Activated CD4-positive, CD25-positive, alpha-beta regulatory T cell treated with anti-CD3 and anti-CD28 coated beads, Interleukin-2, amount 50 U/mL, for 72 hours (primary cell): ENCODE results near the gene STX1B.
"Not testable (repeated sequence)": the region's sequence is repeated elsewhere in the genome, so short reads cannot be mapped to it uniquely, and the experiment has no call there.

ENCODE experiments used
- DNase-seq: peaks from one replicate; pipeline ENCODE4 v3.0.0; 2021

Gene STX1B

DNA sequence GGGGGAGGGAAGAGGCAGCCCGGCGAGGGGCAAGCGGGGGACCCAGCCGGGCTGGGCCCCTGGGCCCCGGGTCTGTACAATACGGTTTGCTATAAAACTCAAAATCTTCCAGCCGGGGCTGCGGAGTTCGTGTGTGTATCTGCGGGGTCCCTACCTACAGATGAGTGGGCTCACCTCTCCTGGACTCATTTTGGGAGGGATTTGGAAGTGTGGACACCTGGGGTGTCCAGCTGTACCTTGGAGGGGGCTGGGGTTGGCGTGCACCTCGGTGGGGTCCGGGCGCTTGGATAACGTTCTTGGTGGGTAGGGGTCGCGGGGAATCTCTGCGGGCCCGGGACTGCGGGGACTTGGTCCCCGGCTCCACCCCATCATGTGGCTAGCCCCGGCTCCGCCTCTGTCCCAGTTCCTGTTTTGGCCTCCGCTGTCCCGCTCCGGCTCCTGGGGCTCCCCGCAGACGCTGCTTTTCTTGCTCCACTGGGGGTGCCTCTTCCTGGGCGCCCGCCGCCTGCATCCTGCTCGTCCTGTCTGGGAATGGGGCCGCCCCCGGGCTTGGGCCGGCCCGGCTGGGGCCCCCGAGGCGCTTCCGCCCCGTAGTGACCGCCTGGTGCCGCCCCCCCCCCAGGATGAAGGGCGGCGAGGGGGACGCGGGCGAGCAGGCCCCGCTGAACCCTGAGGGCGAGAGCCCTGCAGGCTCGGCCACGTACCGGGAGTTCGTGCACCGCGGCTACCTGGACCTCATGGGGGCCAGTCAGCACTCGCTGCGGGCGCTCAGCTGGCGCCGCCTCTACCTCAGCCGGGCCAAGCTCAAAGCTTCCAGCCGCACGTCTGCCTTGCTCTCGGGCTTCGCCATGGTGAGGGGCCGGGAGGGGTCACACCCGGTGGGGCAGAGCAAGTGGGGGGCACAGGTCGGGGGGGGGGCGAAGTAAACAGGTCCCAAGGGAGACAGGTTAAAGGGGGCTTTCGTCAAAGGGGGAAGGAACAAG is 61.5 kb downstream of the STX1B start, which contains the start of gene ORAI3:
Gene ORAI3, plus strand, starts transcription at position 402 of the 983 bp plus-strand sequence. Its CDS starts 222 bp downstream, at position 624.
- peak; percentile 59 for DNase-seq

DNA sequence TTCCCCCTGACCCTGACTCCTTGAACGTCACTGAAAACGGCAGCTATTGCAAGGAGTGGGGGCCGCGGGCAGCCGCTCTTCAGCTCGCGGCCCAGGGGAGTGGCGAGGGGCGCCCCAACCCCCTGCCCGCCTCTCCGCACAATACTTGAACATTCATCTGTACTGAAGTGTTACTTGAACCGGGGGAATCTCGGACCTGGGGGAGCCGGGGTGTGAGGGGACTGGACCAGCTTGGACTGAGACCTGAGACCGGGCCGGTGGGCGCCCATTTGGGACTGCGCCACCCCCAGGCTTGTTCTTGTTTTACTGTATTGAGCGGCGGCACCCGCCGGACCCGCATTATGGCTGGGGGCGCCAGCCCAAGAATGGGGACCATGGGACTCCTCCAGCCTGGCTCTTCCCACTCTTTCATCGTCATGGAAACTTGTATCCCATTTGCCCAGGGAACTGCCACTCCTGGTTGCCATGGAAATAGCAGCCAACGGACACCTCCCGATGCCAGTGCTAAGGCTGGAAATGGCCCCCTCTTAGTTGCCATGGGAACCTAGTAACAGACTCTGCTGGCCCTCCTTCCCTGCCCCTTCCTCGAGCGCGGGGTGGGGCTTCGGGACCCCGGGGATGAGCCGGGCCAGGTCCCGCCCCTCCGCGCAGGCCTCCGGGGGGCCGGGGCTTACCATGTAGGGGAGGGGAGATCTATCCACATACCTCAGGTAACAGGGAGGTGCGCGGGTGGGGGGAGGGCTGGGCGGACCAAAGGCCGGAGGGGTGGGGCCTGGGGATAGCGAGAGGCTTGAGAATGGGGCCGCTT is 62.4 kb downstream of the STX1B start:
- DNase-seq: no peak

DNA sequence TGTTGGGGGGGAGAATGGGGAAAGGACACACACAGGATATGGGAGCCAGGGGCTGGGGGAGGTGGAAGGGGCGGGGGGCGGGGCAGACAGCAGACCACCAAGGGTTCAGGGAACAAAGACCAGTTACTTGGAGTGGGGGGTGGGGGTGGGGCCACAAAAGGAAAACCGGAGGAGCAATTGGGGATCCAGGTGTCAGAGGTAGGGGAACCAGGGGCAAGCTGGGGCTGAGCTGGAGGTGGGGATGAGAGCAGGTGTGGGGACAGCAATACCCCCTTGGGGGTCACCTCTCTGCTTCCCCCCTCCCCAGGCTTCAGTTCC is 62.9 kb downstream of the STX1B start:
- no peak for DNase-seq

DNA sequence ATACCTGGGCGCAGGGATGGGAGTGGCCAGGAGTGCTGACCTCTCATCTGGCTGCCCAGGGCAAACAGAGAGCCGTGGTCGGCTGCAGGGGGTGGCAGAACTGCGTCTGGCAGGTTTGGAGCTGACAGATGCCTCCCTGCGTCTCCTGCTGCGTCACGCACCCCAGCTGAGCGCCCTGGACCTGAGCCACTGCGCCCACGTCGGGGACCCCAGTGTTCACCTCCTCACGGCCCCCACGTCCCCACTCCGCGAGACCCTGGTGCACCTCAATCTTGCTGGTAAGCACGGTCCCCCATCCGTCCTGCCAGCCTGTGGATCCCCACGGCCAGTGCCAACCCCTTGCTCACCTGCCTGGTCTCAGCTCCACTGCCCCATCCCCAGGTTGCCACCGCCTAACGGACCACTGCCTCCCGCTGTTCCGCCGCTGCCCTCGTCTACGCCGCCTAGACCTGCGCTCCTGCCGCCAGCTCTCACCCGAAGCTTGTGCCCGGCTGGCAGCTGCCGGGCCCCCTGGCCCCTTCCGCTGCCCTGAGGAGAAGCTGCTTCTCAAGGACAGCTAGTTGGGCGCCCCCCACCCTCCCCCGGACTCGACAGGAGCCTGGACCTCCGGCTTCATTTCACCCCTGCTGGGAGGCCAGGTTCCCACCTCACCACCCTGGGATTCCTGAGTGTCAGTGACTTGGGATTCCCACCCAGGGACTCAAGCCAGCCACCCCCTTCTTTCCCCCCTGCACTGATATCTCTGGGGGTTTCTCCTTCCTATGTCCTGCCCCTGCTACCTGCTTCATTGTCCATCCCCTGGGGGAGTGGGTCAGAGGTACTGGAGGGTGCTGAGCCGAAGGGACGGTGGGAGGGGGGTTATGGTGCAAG is 63.5 kb downstream of the STX1B start:
- DNase-seq: no peak

DNA sequence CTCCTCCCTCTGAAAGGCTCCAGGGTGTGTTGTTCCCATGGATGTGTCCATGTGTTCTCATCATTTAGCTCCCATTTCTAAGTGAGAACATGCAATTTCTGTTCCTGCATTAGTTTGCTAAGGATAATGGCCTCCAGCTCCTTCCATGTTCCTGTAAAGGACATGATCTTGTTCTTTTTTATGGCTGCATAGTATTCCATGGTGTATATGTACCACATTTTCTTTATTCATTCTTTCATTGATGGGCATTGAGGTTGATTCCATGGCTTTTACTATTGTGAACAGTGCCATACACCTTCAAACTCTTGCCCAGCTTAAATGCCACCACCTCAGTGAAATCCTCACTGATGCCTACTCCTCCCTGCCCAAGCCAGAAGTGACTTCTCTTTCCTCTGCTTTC is 66.1 kb downstream of the STX1B start:
- DNase-seq: no peak

DNA sequence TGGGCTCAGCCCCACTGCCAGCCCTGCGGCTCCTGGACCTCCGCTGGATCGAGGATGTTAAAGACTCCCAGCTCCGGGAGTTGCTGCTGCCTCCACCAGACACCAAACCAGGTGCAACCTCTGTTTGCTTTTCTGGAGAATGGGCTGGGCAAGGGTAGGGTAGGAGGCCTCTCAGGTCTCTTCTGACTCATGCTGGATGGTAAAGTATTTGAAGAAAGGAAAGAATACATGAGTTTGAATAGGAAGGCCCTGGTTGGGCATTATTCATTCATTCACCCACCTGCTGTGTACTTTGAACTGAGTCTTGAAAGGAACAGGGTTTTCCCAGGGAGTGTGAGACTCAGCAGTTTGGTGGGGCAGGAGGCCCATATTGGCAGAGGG is 68.0 kb downstream of the STX1B start:
- DNase-seq: no peak

DNA sequence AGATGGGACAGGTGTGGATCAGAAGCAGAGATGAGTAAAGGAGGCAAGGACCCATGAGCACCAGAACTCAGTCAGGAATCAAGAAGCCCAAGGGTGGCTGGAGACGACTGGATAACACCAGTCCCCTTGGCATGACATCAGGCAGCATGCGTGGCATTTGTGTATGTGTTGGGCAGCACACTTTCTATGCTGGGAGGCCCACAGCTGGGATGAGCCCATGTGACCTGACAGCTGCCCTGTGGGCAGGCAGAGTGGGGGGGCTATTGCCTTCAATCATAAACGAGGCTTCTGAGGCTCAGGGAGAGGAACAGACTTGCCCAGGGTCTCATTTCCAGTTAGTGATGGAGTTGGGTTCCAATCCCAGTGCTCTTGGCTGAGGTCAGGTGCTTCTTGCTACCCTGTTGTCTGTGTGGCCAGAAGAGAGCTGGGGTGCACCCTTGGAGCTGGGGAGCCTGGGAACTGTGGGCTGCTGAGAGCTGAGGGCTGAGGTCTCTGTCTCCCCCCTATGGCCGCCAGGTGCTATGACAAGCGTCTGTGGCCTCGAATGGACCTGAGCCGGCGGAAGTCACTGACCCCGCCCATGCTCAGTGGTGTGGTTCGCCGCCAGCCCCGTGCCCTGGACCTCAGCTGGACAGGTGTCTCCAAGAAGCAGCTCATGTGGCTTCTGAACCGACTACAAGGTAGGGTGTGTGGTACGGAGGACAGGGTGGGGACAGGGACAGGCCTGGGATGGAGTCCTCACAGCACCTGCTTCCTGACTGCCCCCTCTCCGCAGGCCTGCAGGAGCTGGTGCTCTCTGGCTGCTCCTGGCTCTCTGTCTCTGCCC is 68.6 kb downstream of the STX1B start:
- DNase-seq: peak; percentile 75

DNA sequence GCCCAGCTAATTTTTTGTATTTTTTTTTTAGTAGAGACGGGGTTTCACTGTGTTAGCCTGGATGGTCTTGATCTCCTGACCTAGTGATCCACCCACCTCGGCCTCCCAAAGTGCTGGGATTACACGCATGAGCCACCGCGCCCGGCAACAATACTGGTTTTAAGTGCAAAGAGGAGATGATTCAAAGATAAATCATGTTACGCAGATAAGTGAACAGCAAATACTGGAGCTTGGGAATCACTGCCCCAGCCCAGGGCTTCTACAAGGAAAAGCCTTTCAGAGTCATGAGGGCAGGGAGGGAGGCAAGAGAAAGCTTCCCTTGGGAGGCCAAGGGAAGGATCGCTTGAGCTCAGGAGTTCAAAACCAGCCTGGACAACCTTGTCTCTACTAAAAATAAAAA is 70.9 kb downstream of the STX1B start:
- not testable (repeated sequence) for DNase-seq
